Bladder microvascular endothelial cell (primary cell): Measurements from ENCODE around the gene TCP11X1. TPM values are rescaled to one million over a fixed set of nuclear protein-coding genes. Genes with fewer than 3 reads are reported as not detected.

Experiments used
- total RNA-seq: library from RNA; depleted of rRNA; stranded (reverse); fragments of >200 nt; gene quantifications from 2 replicates; pipeline ENCODE4 v1.2.3, GENCODE V29; 2014

The TCP11X1 gene
- total RNA-seq, result not detected in 2 replicates

GRCh38 chrX:102214986-102215385 lies at the start of gene TCP11X1:
TCP11X1 (plus strand) TSS chrX:102215301.

GRCh38 chrX:102246893-102247292 lies 31.8 kb downstream of the TCP11X1 start, which contains the start of gene NXF2:
NXF2 (plus strand) TSS chrX:102247167; CDS start chrX:102307079, 59,912 bp downstream.

Other genes with a start within 250 kb of the TCP11X1 start
- not detected in 2 replicates for gene TCEAL2, start 89.6 kb upstream of the TCP11X1 start, total RNA-seq
- gene TCEAL6, start 72.8 kb upstream of the TCP11X1 start, total RNA-seq, result not detected in 2 replicates
- 0.16 TPM in 1 of 2 replicates, not detected in the other for gene BEX5, start 59.3 kb upstream of the TCP11X1 start, total RNA-seq
- not detected in 2 replicates for gene NXF2, start 31.9 kb downstream of the TCP11X1 start, total RNA-seq
- gene NXF2B, start 224.7 kb downstream of the TCP11X1 start, total RNA-seq, result not detected in 2 replicates